ENCODE data around the gene MTM1. TPM values are rescaled to one million over a fixed set of nuclear protein-coding genes. Genes with fewer than 3 reads are reported as not detected.
A peak's percentile ranks its signal among the peaks of the same experiment; 100 is the strongest.

The MTM1 gene
- total RNA-seq, 1 donor from 2014 or later: 9.5 TPM

DNA sequence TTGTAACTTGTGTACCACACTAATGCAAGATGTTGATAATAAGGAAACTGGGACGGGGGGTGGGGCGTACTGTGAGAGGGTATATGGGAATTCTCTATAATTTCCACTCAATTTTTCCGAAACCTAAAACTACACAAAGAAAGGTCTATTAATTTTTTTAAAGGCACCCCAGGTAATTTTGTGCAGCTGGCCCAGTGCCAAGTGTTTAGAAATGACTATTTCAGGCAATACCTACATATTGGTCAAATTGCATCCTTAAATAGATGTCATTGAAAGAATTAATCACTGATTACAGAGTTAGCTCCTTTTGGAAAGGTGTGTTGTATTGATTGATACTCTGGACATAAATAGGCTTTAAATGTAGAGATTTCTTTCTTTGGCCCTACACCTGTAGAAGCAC lies 114.7 kb downstream of the MTM1 start:
- Histone ChIP-seq H3K27ac (replicated peaks) (no peak overlapping the region), H3K4me1 (no peaks in the 10 kb centered on the region), H3K36me3 (no peaks in the 10 kb centered on the region), H3K4me3 (no peak overlapping the region), H3K9me3 (replicated peaks) (no peaks in the 10 kb centered on the region), H3K27me3 (ENCODE audit: low read depth) (no peaks in the 10 kb centered on the region)
- DNase-seq: no peak
- TF ChIP-seq, protein P1, sequence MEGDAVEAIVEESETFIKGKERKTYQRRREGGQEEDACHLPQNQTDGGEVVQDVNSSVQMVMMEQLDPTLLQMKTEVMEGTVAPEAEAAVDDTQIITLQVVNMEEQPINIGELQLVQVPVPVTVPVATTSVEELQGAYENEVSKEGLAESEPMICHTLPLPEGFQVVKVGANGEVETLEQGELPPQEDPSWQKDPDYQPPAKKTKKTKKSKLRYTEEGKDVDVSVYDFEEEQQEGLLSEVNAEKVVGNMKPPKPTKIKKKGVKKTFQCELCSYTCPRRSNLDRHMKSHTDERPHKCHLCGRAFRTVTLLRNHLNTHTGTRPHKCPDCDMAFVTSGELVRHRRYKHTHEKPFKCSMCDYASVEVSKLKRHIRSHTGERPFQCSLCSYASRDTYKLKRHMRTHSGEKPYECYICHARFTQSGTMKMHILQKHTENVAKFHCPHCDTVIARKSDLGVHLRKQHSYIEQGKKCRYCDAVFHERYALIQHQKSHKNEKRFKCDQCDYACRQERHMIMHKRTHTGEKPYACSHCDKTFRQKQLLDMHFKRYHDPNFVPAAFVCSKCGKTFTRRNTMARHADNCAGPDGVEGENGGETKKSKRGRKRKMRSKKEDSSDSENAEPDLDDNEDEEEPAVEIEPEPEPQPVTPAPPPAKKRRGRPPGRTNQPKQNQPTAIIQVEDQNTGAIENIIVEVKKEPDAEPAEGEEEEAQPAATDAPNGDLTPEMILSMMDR (IDR thresholded peaks at IDR 0.05; ENCODE audit: borderline replicate concordance): no peak
- intact Hi-C loops (cut with micrococcal nuclease): no loop called here

DNA sequence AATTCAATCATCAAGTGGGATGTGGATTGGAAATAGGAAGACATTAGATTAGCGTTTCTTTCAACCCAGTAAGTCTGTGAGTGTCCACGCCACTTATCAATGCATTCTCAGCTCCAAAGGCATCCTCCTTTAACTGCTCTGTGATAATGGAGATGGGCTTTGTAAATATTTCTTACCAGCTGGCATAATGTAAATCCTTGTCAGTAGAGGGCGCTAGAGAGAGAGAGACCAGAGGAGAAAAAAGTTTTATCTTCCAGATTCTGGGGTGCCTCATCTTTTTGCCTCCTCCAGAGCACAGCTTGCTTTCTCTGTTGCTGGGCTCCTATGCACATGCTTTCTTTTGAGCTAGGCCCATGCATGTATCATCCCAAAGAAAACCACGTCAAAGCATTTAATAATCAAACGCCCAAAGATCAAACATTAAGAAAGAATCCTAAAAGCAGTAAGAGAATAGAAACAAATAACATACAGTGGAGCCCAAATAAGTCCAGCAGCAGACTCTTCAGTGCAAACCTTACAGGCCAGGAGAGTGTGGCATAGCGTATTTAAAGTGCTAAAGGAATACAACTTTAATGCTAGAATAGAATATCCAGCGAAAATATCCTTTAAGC lies 115.2 kb downstream of the MTM1 start:
- Histone ChIP-seq H3K27ac (replicated peaks) (no peak overlapping the region), H3K27me3 (ENCODE audit: low read depth) (no peaks in the 10 kb centered on the region), H3K9me3 (replicated peaks) (no peaks in the 10 kb centered on the region), H3K4me1 (no peaks in the 10 kb centered on the region), H3K4me3 (no peak overlapping the region), H3K36me3 (no peaks in the 10 kb centered on the region)
- intact Hi-C loops (cut with micrococcal nuclease): no loop called here
- TF ChIP-seq, protein P1 (IDR thresholded peaks at IDR 0.05; ENCODE audit: borderline replicate concordance): peak; percentile 58
- DNase-seq: no peak

DNA sequence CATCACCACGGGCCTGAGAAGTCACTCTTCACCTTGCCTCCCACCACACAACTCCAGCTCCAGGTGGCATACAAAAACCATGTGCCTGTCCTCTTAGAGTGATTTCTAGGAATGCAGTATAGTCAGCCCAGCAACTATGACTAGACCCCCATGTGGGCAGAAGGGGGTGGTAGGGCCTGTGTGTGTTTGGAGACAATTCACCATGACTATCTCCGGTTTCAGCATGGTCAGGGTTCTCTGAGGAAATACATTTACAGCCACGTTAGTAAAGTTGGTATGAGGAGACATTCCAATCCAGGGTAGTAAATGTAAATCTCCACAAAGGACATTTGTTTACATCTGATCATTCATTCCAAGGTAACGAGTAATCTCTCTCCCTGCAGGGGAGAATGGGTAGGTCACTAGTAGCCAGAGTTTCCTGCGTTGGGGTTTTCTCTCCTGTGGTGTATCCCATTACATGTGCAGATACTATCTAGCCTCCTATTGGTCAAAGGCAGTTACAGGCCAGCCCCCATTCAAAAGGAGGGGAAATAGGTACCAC lies 120.6 kb downstream of the MTM1 start:
- Histone ChIP-seq H3K27ac (replicated peaks) (no peak overlapping the region), H3K36me3 (no peaks in the 10 kb centered on the region), H3K4me1 (no peaks in the 10 kb centered on the region), H3K27me3 (ENCODE audit: low read depth) (no peaks in the 10 kb centered on the region), H3K9me3 (replicated peaks) (no peaks in the 10 kb centered on the region), H3K4me3 (no peak overlapping the region)
- TF ChIP-seq, protein P1 (IDR thresholded peaks at IDR 0.05; ENCODE audit: borderline replicate concordance): no peak
- intact Hi-C loops (cut with micrococcal nuclease): no loop called here
- no peak for DNase-seq

DNA sequence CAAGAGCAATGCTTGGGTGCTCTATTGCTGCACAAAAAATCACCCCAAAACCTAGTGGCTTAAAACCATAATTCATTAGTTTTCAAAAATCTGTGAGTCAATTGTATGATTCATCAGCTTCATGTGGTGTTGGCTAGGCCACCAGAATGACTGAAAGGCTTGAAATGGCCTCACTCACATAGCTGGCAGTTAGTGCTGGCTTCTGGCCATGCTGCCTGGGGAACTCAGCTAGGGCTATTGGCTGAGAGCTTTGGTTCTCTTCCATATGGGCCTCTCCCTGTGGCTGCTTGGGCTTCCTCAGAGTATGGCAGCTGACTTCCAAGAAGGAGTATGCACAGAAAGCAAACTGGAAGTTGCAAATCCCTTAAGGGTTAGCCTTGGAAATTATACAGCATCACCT lies 121.7 kb downstream of the MTM1 start:
- Histone ChIP-seq H3K27ac (replicated peaks) (no peak overlapping the region), H3K27me3 (ENCODE audit: low read depth) (no peaks in the 10 kb centered on the region), H3K9me3 (replicated peaks) (no peaks in the 10 kb centered on the region), H3K4me1 (no peaks in the 10 kb centered on the region), H3K4me3 (no peak overlapping the region), H3K36me3 (no peaks in the 10 kb centered on the region)
- DNase-seq: no peak
- TF ChIP-seq, protein P1 (IDR thresholded peaks at IDR 0.05; ENCODE audit: borderline replicate concordance): no peak
- intact Hi-C loops (cut with micrococcal nuclease): no loop called here

DNA sequence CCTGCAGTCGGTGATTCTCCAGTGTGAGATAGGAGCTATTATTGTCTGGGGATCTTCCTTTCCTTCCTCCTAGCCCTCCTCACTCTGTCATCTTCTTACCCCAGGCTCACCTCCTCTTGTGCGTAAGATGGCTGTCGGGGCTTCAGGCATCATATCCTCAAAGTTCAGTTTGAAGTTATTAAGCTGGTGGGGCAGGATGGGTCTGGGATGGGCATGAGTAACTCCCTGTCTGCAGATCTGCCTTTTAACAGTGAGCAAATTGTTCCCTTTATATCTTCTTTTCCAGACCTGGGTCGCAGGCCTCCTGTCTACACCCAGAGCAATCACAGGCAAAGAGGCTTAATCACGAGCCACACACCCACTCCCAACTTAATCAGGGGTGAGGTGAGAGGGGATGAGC lies 123.9 kb downstream of the MTM1 start:
- no peaks in the 10 kb centered on the region for H3K27me3 ChIP-seq (ENCODE audit: low read depth)
- intact Hi-C loops (cut with micrococcal nuclease): no loop called here
- H3K27ac ChIP-seq (replicated peaks): no peak overlapping the region
- H3K9me3 ChIP-seq (replicated peaks): no peaks in the 10 kb centered on the region
- peak overlapping the region; percentile 69 for H3K4me3 ChIP-seq
- H3K4me1 ChIP-seq: no peaks in the 10 kb centered on the region
- TF ChIP-seq, protein P1 (IDR thresholded peaks at IDR 0.05; ENCODE audit: borderline replicate concordance): no peak
- no peak for DNase-seq
- no peaks in the 10 kb centered on the region for H3K36me3 ChIP-seq

Measured in left ventricle myocardium inferior (tissue), 1 donor.